NCI-H1694 (cell line): ENCODE results near the gene ATXN10.
A peak's percentile ranks its signal among the peaks of the same experiment; 100 is the strongest.
"Not testable (repeated sequence)": the region's sequence is repeated elsewhere in the genome, so short reads cannot be mapped to it uniquely, and the experiment has no call there.

Source experiments
- DNase-seq: peaks from one replicate; lab custom pipeline; 2025; lab: John Stamatoyannopoulos, UW

The ATXN10 gene

DNA sequence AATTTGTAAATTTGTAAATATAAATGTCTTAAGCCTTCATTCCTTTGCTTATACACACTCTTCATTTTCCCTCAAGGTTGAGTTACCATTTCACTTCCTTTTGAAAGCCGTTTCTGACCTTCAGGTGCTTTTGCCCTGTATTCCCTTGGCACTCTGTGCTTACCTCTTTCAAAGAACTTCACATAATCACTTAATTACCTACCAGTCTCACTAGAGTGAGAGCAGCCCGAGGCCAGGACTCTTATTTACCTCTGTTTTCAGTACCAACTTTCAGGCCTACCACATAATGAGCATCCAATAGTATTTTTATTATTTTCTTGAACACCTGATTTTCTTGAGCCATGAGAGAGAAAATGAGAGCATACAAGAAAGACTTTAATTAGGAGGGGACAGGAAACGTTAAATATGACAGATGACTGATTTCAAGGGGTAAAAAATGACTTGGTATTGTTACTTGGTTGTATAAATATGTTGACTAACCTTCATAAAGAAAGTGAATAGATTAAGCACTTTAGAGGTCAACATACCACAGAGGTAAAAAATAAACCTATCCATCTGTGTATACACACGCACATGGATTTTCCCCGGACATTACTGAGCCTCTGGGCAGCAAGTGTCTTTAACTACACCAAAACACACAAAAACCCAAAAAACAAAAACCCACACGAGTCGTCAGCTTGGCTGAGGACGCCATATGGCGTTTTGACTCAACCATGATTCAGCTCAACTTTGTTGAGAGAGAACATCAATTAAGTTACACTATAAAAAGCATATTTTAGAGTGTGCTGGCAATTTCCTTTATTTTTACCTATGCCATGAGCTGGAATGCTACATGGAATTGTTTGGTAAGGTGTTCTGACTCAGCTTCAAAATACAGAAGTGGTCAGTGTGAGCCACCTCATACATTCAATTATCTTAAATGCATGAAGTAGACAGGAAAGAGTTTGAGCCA, 7.6 kb downstream of the ATXN10 start:
- peak; percentile 53 for DNase-seq

DNA sequence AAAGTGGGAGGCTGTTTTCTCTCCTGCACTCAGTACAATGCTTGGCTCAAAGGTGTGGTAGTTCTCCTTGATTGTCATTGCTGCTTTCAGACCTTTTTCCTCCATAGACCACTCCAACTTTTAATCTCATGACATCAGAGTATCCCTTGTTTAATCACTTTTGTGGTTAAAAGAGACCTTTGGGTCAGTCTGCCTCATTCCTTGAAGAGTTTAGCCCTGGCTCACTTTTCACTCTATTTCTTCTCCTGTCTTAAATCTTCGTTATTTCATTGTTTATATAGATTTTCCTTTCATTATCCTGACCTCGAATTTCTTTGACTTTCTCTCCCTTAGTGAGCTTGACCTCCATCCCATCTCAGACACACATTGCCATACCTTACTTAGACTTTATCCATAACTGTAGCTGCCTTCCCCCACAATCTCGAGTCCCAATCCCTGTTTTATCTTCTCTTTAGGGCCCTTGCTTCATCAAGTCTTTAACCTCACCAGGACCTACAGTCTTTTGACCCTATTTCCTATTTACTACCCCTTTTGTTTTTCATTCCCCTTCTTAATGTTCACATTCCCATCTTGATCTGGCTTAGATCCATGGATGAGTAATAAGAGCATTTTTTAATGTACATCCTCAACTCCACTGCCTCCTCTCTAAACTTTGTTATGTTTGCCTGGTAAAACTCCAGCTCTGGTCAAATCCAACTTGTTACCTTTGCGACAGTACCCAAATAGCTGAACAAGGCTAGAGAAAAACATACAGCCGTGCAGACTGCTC, 9.5 kb downstream of the ATXN10 start:
- DNase-seq = no peak

DNA sequence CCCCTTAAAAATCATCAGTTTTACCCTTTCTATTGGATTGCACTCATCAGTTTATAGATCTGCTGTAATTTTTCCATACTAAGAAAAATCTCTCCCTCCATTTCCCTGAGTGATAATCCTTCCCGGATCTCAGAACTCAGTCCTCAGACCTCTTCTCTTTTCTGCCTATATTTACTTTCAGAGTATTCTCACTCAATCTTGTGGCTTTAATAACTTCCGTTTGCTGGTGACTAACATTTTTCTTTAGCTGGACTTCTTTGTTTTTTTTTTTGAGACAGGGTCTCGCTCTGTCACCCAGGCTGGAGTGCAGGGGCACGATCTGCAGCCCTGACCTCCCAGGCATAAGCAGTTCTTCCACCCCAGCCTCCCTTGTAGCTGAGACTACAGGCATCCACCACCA, 10.4 kb downstream of the ATXN10 start:
- no peak for DNase-seq

DNA sequence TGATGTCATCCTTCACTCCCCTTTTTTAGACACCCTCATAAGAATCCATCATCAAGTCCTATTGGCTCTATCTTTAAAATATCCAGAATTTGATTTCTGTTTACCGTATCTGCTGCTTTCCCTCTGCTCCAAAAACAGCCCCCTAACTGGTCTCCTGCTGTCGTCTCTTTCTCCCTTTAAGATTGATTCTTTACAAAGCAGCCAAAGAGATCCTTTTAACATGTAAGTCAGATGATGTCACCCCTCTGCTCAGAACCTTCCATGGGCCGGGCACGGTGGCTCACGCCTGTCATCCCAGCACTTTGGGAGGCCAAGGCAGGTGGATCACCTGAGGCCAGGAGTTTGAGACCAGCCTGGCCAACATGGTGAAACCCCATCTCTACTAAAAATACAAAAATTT, 11.1 kb downstream of the ATXN10 start:
- DNase-seq = not testable (repeated sequence)

DNA sequence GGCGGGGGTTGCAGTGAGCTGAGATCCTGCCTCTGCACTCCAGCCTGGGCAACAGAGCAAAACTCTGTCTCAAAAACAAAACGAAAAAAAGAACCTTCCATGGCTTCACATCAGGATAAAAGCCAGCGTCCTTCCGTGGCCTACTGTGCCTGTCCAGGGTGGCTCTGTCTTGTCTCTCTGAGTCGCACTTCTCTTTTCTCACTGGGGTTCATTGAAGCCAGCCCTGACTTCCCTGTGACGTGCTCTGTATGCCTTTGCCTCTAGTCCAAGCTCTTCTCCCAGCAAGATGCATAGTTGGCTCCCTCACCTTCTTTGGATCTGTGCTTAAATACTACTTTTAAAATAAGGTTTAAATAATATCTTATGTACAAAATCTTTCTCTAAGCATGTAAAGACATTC, 11.6 kb downstream of the ATXN10 start:
- DNase-seq = no peak

DNA sequence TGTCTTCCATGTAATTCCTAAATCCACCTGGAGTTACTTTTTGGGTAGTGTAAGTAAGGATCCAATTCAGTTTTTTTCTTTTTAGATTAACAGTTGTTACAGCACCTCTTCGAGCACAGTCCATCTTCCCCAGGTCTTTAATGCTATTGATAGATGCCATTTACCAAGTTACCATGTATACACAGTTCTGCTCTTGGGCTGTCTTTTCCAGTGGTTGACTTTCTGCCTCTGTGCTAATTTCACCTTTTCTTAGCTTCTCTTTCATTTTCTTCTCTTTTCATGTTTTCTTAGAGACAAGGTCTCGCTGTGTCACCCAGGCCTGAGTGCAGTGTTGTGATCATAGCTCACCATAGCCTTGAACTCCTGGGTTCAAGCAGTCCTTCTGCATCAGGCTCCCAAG, 12.0 kb downstream of the ATXN10 start:
- no peak for DNase-seq

DNA sequence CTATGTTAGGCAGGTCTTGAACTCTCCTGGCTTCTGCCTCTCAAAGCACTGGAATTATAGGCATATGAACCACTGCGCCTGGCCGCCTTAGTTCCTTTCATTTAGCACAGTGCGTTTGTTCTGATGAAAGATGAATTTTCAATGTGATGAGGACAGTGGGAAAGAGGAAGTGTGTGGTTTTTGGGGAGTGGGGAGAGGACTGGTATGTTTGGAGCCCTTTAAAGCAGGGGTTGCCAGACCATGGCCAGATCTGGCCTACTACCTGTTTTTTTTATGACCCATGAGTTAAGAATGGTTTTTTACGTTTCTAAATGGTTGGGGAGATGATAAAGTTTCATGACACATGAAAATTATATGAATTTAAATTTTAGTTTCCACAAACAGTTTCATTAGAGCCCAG, 12.5 kb downstream of the ATXN10 start:
- no peak for DNase-seq

DNA sequence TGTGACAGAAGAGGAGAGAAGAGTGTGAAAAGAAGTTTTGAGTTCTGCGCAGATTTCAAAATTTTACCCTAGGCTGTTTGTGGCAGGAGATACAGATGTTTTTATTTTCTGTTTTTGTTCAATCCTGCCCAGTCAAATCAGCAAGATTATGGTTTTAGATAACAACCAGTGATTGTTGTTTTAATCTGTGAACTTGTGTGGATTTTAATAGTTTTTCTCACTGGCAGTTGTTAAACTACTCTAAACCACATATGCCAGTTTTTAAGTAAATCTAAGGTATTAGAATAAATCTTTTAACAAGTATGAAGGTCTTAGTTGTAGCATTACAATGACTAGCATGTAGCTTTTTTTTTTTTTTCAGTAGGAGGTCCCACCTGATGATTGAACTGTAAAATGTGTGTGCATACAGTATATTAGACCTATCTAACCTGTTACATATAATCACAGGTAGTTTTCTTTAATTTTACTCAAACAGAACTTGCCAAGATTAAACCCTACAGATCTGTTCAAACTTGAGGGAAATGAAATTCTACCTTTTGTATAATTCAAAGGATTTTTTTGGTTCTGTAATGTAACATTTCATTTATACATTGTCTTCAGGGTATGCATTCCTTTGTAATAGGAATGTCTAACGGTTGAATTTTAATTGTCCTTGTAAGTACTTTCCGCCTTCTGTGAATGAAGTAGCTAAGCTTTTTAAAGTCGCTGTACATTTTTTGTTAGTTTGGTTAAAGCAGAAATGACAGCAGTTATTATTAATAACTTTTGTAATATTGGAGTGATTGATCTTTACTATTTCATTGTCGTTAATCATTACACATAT, 13.3 kb downstream of the ATXN10 start:
- DNase-seq = no peak

DNA sequence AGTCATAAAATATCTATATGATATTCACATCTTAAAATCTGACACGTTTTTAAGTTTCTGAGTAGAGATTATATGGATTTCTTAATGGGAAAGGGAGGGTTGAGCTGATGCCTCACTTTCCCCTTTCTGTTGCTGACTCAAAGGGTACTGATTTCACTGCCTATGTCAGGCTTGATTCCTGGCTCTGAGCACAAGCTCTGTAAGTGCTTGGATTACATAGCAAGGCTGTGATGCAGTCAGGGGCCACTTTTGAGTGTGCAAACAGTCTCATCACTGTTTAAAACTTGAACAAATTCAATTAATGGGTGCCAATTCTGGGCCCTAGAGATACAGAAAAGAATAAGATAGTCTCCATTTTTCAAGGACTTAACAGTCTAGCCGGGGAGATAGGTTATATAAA, 14.4 kb downstream of the ATXN10 start:
- no peak for DNase-seq

DNA sequence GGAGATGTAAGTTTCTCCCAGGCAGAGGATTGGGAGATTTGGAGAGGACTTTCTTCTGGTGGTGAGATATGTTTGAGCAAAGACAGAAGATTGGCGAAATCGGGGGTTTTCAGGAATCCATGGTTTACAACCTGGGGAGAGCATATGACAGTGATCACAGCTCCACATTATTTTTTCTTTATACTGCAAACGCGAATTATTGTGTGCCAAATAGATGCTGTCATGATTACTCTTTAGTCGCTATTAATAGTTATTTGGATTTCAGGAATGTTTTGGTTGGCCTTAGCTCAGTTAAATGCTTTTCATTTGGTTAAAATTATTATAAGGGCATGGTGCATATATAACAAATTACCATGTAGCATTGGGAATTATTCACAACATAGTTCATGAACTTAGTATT, 15.2 kb downstream of the ATXN10 start:
- no peak for DNase-seq

DNA sequence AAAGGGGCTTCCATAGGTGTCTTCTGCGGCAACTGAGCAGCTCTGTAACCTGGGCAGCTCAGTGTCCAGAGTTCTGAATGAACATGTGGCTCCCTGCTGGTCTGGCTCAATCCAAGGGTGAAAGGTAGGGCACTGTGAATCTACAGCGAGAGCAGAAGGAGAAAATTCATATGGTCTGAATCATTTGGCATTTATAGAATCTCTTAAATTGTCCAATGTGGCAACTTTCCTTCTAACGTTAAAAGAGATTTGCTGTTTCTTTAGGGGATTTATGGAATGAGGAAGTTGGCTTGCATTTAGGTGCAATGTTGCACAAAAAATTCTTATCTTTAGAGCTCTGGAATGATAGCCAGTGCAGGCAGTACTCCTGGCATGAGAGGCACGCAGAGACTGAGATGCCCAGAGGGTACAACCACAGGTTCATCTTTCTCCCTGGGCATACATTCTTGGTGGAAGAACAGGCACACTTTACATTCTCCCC, 17.0 kb downstream of the ATXN10 start:
- DNase-seq = no peak

DNA sequence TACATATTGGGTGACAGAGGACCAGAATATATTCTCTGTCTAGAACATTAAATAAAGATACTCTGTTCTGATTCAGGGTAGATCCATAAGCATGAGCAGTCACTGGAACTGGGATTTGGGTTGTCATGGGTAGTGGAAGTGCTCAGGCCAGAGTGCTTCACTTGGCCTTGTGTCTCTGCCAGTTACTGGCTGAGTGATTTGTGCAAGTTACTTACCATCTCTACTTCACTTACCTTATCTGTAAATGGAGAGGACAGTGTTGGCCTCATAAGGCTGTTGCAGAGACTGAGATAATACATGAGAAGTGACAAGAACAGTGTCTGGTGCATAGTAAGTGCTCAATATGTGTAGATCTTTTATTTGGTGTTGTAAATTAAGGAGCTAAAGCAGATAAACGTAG, 17.6 kb downstream of the ATXN10 start:
- no peak for DNase-seq

DNA sequence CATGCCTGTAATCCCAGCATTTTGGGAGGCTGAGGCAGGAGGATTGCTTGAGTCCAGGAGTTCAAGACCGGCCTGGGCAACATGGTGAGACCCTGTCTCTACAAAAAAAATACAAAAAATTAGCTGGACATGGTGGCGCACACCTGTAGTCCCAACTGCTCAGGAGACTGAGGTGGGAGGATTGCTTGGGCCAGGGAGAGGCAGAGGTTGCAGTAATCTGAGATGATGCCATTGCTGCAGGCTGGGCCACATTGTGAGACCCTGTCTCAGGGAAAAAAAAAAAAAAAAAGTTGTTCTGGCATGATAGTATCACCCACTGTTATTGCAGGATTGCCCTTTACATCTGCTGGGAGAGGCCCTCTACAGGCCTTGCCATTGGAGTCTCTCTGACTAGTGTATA, 18.4 kb downstream of the ATXN10 start:
- no peak for DNase-seq

DNA sequence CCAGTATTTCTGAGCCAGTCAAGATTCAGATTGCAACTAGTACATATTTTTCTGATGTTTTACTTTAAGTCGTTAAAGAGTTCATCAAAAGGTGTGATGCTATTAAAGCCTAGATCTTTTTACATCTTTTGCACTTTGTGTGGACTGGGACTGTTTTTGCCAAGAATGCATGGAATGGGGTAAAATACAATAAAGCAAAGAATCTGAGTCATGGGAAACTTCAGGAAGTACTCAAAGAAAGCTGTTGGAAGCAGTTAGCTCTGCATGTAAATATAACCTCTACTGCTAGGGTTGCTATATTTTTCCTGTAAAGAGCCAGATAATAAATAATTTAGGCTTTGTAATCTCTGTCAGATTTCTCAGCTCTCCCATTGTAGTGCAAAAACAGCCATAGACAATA, 20.9 kb downstream of the ATXN10 start:
- DNase-seq = no peak

DNA sequence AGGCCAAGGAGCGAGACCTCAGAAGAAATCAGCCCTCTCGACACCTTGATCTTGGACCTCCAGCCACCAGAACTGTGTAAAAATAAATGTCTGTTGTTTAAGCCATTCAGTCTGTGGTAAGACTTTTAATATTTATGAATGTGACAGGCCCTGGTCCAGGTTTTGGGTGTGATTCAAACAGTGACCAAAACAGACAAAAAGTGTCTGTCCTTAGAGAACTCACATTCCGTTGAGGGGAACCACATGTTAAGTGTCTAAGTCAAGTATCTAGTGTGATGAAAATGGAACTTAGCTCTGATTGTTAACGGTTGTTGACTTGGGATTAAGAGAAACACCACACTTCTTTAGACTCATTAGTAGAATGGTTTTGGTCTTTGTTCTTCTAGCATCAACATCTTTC, 22.2 kb downstream of the ATXN10 start:
- no peak for DNase-seq

DNA sequence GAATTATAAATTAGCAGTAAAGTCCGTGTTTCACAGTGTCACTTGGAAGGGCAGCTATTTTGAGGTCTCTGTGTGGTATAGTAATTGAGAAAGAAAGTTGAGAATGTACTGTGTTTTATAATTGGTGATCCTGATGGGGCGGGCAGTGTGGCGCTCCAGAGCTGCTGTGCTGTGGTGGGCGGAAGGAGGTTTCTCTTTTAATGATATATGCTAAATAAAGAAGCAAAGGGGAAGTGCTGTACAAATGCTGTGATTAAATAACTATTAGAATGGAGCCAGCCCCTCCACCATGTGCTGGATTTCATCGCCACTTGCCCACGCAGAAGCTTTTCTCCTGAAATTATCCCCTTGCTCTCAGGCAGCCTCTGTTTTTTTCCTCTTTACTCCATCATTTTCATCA, 24.6 kb downstream of the ATXN10 start:
- no peak for DNase-seq

DNA sequence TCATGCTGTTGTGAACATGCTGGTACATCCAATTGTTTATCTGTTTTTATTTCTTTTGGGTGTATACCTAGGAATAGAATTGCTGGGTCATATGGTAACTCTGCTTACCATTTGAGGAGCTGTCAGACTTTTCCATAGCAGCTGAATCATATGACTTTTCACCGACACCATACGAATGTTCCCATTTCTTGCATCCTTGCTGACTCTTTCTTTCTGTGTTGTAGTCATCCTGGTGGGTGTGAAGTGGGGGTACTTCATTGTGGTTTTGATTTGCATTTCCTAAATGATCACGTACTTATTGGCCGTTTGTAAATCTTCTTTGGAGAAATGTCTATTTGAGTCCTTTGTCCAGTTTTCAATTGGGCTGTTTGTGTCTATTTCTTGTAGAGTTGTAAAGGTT, 26.5 kb downstream of the ATXN10 start:
- DNase-seq = no peak

DNA sequence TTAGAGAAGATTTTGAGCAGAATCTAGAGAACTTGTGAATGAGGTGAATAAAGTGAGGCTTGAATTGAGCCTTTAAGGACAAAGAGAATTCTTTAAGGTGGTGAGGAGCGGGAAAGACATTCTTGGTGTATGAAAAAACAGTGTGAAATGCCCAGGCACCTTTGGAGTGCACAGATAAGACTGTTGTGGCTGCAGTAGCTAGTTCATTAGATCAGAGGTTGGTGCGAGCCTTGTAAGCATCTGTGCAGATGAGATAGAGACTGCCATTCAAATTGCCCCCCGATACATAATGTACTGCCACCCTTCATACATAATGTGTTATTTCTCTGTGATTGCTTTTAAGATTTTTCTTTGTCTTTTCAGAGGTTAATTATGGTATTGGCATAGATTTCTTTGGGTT, 31.3 kb downstream of the ATXN10 start:
- no peak for DNase-seq

DNA sequence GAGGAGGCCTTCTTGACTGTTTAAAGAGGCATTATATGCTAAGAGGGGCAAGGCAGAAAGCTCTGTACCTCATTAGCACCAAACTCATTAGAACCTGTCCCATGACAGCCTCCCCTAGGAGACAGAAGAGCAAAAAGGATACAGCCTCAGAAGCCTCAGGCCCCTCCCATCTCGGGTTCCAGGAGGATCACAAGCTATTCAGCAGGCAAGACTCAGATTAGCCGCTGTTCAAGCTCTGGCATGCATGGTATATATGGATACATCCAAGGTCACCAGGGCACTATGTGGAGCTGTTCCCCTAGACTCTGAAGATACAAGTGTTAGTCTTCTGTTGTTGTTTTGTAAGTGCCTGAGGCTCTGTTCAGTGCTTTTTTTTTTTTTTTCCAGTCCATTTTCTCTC, 32.1 kb downstream of the ATXN10 start:
- no peak for DNase-seq

DNA sequence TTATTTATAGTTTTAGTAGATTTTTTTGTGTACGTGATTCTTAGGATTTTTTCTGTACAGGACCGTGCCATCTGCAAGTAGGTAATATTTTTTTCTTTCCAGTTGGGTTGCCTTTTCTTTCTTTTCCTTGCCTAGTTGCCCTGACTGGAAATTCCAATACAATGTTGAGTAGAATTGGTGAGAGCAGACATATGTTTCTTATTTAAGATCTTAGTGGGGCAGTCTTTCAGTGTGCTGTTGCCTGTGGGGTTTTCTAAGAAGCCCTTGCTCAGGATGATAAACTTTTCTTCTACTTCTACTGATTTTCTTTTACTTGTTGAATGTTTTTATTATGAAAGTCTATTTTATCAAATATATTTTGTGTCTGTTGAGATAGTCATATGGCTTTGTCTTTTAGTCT, 33.0 kb downstream of the ATXN10 start:
- DNase-seq = no peak

DNA sequence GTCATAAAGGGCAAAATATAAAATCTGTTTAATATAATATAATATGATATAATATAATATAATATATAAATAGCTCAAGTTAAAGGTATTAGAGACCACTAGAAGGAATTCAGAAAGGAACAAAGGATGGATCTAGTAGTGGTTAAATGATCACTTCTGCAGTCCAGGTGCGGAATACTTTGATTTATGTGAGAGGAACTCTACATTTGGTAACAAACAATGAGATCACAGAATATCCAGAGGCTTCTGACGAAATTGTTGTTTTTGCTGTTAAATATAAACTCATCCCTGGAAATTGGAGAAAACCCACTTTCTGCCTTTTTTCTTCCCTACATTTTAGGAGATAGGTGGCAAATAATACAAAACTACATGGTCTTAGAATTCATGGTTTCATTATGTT, 36.0 kb downstream of the ATXN10 start:
- no peak for DNase-seq

DNA sequence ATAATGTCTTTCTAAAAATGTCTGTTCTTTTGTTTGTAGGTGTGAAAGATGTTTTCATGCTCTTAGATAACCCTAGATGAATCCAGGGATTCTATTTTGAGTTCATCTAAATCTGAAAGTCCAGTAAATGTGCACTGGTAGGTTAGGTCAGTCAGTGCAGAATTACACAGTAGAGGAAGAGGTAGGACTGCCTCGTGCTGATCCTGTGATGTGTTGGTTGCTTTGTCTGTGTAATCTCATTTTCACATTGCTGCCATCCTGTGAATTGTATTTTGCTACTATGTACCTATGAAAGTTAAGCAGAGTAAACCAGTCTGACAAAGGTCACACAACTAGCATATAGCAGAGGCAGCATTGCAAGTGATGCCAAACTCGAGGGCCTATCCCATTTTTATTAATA, 36.5 kb downstream of the ATXN10 start:
- DNase-seq = no peak
